SH-SY5Y (cell line): ENCODE data around the gene GSTT2.

Source experiments
- GATA2 ChIP-seq: IDR thresholded peaks from 2 replicates; pipeline ENCODE4 v1.6.1; 2011; ENCODE audit warnings: mild to moderate bottlenecking, low read depth, low read length
- GATA3 ChIP-seq: IDR thresholded peaks from 2 replicates; pipeline ENCODE4 v1.6.1; 2011; ENCODE audit warnings: low read depth, mild to moderate bottlenecking, low read length, moderate library complexity

- no peak for TF ChIP-seq GATA2
- TF ChIP-seq GATA3: no peak
These were observed 9.7 kb upstream of the GSTT2 start for GRCh38 chr22:23970201-23970641.
